OCI-LY3 (cell line): ENCODE results near the gene ABCC6.
"Not testable (repeated sequence)": the region's sequence is repeated elsewhere in the genome, so short reads cannot be mapped to it uniquely, and the experiment has no call there.

ENCODE experiments used
- H2AFZ ChIP-seq: fragments of 200-600, 300-600 bp; shearing (Covaris generic); 2 replicates; pipeline ENCODE4 v1.6.0; 2014; ENCODE audit warnings: antibody characterized with exemption, low read depth, low read length
- H3K27ac ChIP-seq: fragments of 200-600, 300-600 bp; sonication (generic); 2 replicates; pipeline ENCODE4 v1.5.1; 2014; ENCODE audit warnings: mild to moderate bottlenecking, low read length, moderate library complexity, mixed read lengths
- H3K27me3 ChIP-seq: fragments of 200-600, 300-600 bp; sonication (generic); 2 replicates; pipeline ENCODE4 v1.6.1; 2014; ENCODE audit warnings: low read depth, low read length, mixed read lengths
- H3K36me3 ChIP-seq: fragments of 200-600, 300-600 bp; sonication (generic); replicated peaks from 2 replicates; pipeline ENCODE3; 2014; ENCODE audit warnings: low read depth, low read length, mixed read lengths
- H3K4me1 ChIP-seq: fragments of 300-600, 200-600 bp; sonication (generic); 2 replicates; pipeline ENCODE4 v1.6.1; 2014; ENCODE audit warnings: low read length, mixed read lengths
- H3K4me2 ChIP-seq: fragments of 200-600, 300-600 bp; sonication (generic); 2 replicates; pipeline ENCODE4 v1.6.1; 2014; ENCODE audit warnings: low read length, mixed read lengths
- H3K4me3 ChIP-seq: fragments of 300-600, 200-600 bp; sonication (generic); 2 replicates; pipeline ENCODE4 v1.5.1; 2014; ENCODE audit warnings: antibody characterized with exemption, mild to moderate bottlenecking, low read length, moderate library complexity
- H3K79me2 ChIP-seq: fragments of 300-600, 200-600 bp; shearing (Covaris generic); 2 replicates; pipeline ENCODE4 v1.6.1; 2014; ENCODE audit warnings: mild to moderate bottlenecking, low read length, mixed read lengths
- H3K9ac ChIP-seq: fragments of 300-600, 200-600 bp; shearing (Covaris generic); 2 replicates; pipeline ENCODE4 v1.6.0; 2014; ENCODE audit warnings: mild to moderate bottlenecking, low read length, moderate library complexity
- H3K9me3 ChIP-seq: fragments of 200-600, 300-600 bp; shearing (Covaris generic); 2 replicates; pipeline ENCODE4 v1.6.1; 2014; ENCODE audit warnings: low read length, mixed read lengths; ENCODE audit not compliant: insufficient read depth
- H4K20me1 ChIP-seq: fragments of 200-600, 300-600 bp; sonication (generic); 2 replicates; pipeline ENCODE4 v1.6.1; 2016; ENCODE audit warnings: low read length, mixed read lengths; ENCODE audit not compliant: insufficient read depth
- EZH2phosphoT487 ChIP-seq: fragments of 200-600 bp; shearing (Covaris generic); IDR thresholded peaks from 2 replicates; pipeline ENCODE4 v1.6.1; 2018; ENCODE audit warnings: antibody characterized with exemption, mixed run types, low read depth
- TF ChIP-seq, protein P1 (sequence below): fragments of 200-600, 300-600 bp; sonication (generic); IDR thresholded peaks from 2 replicates; pipeline ENCODE4 v1.5.1; 2014; ENCODE audit warnings: antibody characterized with exemption, low read length, low read depth

The ABCC6 gene

DNA sequence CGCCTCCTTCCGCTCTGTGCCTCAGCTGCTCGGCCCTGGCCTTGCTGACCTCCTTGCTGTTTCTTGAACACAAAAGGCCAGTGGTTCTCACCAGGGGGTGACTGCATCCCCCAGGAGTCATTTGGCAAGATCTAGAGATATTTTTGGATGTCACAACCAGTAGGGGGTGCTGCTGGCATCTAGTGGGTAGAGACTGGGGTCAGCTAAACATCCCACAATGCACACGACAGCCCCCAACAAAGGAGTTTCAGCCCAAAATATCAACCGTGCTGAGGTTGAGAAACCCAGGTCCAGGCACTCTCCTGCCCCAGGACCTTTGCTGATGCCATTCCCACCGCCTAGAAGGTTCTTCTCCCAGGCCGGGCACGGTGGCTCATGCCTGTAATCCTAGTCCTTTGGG is 39.7 kb downstream of the ABCC6 start:
- TF ChIP-seq, protein P1, sequence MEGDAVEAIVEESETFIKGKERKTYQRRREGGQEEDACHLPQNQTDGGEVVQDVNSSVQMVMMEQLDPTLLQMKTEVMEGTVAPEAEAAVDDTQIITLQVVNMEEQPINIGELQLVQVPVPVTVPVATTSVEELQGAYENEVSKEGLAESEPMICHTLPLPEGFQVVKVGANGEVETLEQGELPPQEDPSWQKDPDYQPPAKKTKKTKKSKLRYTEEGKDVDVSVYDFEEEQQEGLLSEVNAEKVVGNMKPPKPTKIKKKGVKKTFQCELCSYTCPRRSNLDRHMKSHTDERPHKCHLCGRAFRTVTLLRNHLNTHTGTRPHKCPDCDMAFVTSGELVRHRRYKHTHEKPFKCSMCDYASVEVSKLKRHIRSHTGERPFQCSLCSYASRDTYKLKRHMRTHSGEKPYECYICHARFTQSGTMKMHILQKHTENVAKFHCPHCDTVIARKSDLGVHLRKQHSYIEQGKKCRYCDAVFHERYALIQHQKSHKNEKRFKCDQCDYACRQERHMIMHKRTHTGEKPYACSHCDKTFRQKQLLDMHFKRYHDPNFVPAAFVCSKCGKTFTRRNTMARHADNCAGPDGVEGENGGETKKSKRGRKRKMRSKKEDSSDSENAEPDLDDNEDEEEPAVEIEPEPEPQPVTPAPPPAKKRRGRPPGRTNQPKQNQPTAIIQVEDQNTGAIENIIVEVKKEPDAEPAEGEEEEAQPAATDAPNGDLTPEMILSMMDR = peak; percentile 56
- TF ChIP-seq EZH2phosphoT487 = no peak
- H3K36me3 ChIP-seq = no peaks in the 10 kb centered on the region
- no peaks in the 10 kb centered on the region for H3K79me2 ChIP-seq
- no peak overlapping the region for H2AFZ ChIP-seq
- H3K4me2 ChIP-seq = no peak overlapping the region
- no peaks in the 10 kb centered on the region for H3K9me3 ChIP-seq
- no peak overlapping the region for H3K9ac ChIP-seq
- no peak overlapping the region for H3K4me3 ChIP-seq
- H3K4me1 ChIP-seq = no peaks in the 10 kb centered on the region
- H3K27ac ChIP-seq = no peak overlapping the region
- H3K27me3 ChIP-seq = no peaks in the 10 kb centered on the region
- no peaks in the 10 kb centered on the region for H4K20me1 ChIP-seq

DNA sequence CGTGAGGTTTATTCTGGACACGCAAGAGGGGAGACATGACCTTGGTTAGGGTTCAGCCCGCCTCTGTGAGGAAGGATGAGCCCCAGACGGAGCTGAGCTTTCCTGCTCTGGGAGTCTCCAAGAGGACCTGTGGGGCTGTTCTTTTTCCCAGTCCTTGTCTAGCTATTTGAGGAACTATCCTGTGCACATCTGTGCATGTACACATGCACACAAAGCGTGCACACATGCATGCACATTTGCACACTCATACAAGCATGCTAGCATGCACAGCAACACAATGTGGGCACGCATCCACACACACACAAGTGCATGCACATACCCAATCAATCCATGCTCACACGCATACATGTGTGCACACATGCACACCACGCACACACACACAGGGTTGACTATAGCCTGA is 40.4 kb downstream of the ABCC6 start:
- Histone ChIP-seq H3K4me2 (no peak overlapping the region), H3K27me3 (no peaks in the 10 kb centered on the region), H3K27ac (no peak overlapping the region), H3K4me1 (no peaks in the 10 kb centered on the region), H3K9me3 (no peaks in the 10 kb centered on the region), H3K9ac (no peak overlapping the region), H4K20me1 (no peaks in the 10 kb centered on the region), H3K4me3 (no peak overlapping the region), H3K79me2 (no peaks in the 10 kb centered on the region), H3K36me3 (no peaks in the 10 kb centered on the region), H2AFZ (no peak overlapping the region)
- no peak for TF ChIP-seq EZH2phosphoT487
- TF ChIP-seq, protein P1 = no peak

- H3K27me3 ChIP-seq, H3K4me3 ChIP-seq, H2AFZ ChIP-seq, H4K20me1 ChIP-seq, H3K27ac ChIP-seq, H3K9me3 ChIP-seq, H3K9ac ChIP-seq, H3K4me1 ChIP-seq, H3K36me3 ChIP-seq, H3K79me2 ChIP-seq, H3K4me2 ChIP-seq: not testable (repeated sequence)
Measured at GRCh38 chr16:16181748-16182147, 41.5 kb downstream of the ABCC6 start.

DNA sequence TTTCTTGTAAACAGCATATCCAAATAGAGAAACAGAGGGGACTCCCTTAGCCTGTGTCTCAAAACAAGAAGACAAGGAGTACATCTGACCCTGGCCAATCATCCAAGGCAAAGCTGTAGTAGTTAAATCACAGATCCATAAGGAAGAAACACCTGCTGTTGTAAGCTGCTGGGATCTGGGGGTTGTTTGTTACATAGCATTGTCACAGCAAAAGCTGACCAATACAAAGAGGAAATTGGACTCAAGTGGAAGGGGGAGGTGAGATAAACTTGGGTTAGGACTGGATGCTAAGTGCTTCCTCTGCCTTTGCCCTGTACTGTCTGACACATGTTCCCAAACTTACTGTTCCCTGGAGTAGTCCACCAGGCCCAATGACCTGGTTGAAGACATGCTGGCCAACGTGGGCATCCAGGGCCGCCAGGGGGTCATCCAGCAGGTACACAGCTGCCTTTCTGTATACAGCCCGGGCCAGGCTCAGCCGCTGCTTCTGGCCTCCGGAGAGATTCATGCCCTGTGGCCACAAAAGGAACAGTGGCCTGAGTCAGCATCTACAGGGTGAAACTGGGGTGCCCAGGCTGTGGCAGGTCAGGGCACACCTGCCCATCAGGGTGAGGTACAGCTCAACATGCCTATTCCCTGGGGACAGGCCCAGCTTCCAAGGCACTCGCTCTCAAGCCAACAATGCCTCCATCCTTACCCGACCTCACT is 44.7 kb downstream of the ABCC6 start:
- Histone ChIP-seq H3K27ac (no peak overlapping the region), H3K27me3 (no peaks in the 10 kb centered on the region), H3K79me2 (no peaks in the 10 kb centered on the region), H2AFZ (no peak overlapping the region), H3K36me3 (peaks cover 6% of the 10 kb centered on the region), H3K4me3 (no peak overlapping the region), H3K9me3 (peaks cover 6% of the 10 kb centered on the region), H4K20me1 (no peaks in the 10 kb centered on the region), H3K4me2 (no peak overlapping the region), H3K9ac (no peak overlapping the region), H3K4me1 (peaks cover 10% of the 10 kb centered on the region)
- no peak for TF ChIP-seq EZH2phosphoT487
- TF ChIP-seq, protein P1 = no peak
